IMR-90 (cell line): ENCODE results near the gene GPR183.

Experiments
- CEBPB ChIP-seq: IDR thresholded peaks from 2 replicates; pipeline ENCODE4 v1.6.1; 2012; ENCODE audit warnings: low read depth, low read length, improper control_type of control experiment
- CTCF ChIP-seq: conservative IDR thresholded peaks from 2 replicates; pipeline ENCODE4 v1.5.1; 2012; ENCODE audit warnings: mild to moderate bottlenecking, low read depth, low read length, improper control_type of control experiment
- ELK1 ChIP-seq: fragments of 150-350 bp; IDR thresholded peaks from 2 replicates; pipeline ENCODE4 v1.6.1; 2016; ENCODE audit warnings: low read depth, mild to moderate bottlenecking, low read length, moderate library complexity, borderline replicate concordance
- MAFK ChIP-seq: IDR thresholded peaks from 2 replicates; pipeline ENCODE4 v1.6.1; 2012; ENCODE audit warnings: low read depth, low read length, improper control_type of control experiment
- POLR2A ChIP-seq: IDR thresholded peaks from 2 replicates; pipeline ENCODE4 v1.6.1; 2012; ENCODE audit warnings: mild to moderate bottlenecking, low read depth, low read length
- RAD21 ChIP-seq: IDR thresholded peaks from 2 replicates; pipeline ENCODE4 v1.6.1; 2012; ENCODE audit warnings: low read length, improper control_type of control experiment
- RCOR1 ChIP-seq: IDR thresholded peaks from 2 replicates; pipeline ENCODE4 v1.6.1; 2012; ENCODE audit warnings: mild to moderate bottlenecking, low read length, improper control_type of control experiment; ENCODE audit not compliant: insufficient replicate concordance
- SMC3 ChIP-seq: fragments of 150-350 bp; IDR thresholded peaks from 2 replicates; pipeline ENCODE4 v1.6.1; 2016; ENCODE audit warnings: low read depth, mild to moderate bottlenecking, antibody characterized with exemption, low read length, moderate library complexity

GRCh38 chr13:99321709-99322108 lies 14.5 kb upstream of the GPR183 start:
- TF ChIP-seq POLR2A (no peak), CTCF (no peak), CEBPB (no peak), RCOR1 (no peak), SMC3 (no peak), MAFK (no peak), ELK1 (no peak), RAD21 (no peak)
